ENCODE data around the gene C2CD4D. TPM values are rescaled to one million over a fixed set of nuclear protein-coding genes. Genes with fewer than 3 reads are reported as not detected.

Gene C2CD4D
- total RNA-seq, 1 donor from 2014 or later, result not detected

DNA sequence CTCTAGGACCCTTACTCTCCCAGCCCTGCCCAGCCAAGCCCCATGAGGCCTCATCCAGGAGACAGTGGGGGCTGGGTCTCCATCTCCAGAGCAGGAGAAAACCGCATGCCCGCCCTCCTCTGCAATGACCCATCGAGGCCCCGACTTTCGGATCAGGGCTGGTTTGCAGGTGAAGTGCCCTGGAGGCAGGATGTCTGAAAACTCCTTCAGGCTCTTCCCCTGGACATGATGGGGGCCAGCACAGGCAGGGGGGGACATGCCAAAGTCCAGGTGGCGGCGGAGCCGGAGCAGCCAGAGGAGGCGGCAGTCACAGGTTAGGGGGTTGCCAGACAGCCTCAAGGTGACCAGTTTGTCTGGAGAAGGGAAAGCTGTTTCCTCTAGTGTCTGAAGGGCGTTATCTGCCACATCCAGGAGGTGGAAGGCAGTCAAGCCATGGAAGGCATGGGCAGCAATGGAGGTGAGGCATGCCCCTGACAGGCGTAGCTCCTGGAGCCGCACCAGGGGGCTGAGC lies 38.3 kb downstream of the C2CD4D start:
- TF ChIP-seq, protein P1, sequence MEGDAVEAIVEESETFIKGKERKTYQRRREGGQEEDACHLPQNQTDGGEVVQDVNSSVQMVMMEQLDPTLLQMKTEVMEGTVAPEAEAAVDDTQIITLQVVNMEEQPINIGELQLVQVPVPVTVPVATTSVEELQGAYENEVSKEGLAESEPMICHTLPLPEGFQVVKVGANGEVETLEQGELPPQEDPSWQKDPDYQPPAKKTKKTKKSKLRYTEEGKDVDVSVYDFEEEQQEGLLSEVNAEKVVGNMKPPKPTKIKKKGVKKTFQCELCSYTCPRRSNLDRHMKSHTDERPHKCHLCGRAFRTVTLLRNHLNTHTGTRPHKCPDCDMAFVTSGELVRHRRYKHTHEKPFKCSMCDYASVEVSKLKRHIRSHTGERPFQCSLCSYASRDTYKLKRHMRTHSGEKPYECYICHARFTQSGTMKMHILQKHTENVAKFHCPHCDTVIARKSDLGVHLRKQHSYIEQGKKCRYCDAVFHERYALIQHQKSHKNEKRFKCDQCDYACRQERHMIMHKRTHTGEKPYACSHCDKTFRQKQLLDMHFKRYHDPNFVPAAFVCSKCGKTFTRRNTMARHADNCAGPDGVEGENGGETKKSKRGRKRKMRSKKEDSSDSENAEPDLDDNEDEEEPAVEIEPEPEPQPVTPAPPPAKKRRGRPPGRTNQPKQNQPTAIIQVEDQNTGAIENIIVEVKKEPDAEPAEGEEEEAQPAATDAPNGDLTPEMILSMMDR (IDR thresholded peaks at IDR 0.05), result no peak
- no peaks in the 10 kb centered on the region for H3K9me3 Mint-ChIP-seq (ENCODE audit: unreplicated experiment)
- DNase-seq (ENCODE audit: extremely low spot score, unreplicated experiment), result peak; percentile 76

GRCh38 chr1:151800830-151801229 lies 38.8 kb downstream of the C2CD4D start:
- TF ChIP-seq, protein P1 (IDR thresholded peaks at IDR 0.05), result no peak
- H3K9me3 Mint-ChIP-seq (ENCODE audit: unreplicated experiment), result no peaks in the 10 kb centered on the region
- H3K27ac Mint-ChIP-seq (ENCODE audit: unreplicated experiment), result no peak overlapping the region
- no peaks in the 10 kb centered on the region for H3K4me1 Mint-ChIP-seq (ENCODE audit: unreplicated experiment)
- H3K4me3 Mint-ChIP-seq (ENCODE audit: unreplicated experiment), result no peak overlapping the region
- DNase-seq (ENCODE audit: extremely low spot score, unreplicated experiment), result no peak
- no peaks in the 10 kb centered on the region for H3K36me3 Mint-ChIP-seq (ENCODE audit: unreplicated experiment)
- H3K27me3 Mint-ChIP-seq (ENCODE audit: unreplicated experiment), result peaks cover 52% of the 10 kb centered on the region

More for the DNA sequence above, 38.3 kb downstream of the C2CD4D start:
- Mint-ChIP-seq H3K27me3 (ENCODE audit: unreplicated experiment) (peaks cover 56% of the 10 kb centered on the region), H3K4me1 (ENCODE audit: unreplicated experiment) (no peaks in the 10 kb centered on the region), H3K36me3 (ENCODE audit: unreplicated experiment) (no peaks in the 10 kb centered on the region), H3K27ac (ENCODE audit: unreplicated experiment) (no peak overlapping the region), H3K4me3 (ENCODE audit: unreplicated experiment) (no peak overlapping the region)

DNA sequence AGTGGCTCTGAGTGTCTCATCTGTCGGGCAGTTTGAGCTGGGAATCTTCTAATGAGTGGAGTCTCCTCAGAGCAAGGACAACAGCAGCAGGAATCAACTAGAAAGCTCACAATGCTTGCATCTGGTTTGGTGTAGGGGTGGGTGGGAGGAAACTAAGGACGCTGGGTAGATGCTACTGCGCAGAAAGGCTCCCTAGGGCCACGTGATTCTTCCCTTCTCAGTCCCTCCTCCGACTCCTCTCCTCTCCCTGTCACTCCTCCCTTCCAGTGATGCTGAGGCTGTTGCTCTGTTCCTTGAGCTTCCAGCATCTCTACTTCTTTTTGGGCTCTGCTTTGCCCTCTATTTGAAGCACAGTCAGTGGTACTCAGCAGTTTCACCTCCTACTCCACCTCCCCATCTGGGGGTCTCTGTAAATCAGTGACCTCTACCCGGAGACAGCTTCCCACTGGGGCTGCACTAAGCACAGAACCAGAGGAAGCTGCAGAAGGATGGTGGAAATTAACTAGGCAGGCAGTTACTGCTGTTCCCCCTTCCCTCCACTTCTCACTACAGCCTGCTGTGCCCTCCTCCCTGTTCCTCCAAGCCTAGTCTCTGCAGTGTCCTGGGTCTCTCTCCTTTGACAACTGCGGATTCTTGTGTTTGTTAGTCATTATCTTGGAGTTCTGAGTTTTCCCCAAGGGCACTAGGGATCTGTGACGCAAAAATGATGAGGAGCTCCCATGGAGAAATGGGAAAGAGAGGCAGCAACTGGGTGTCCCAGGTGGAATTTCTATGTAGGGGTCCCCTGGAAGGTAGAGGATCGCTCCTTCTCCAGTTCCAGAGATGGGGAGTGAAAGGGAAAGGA lies 40.2 kb downstream of the C2CD4D start:
- Mint-ChIP-seq H3K27ac (ENCODE audit: unreplicated experiment) (no peak overlapping the region), H3K36me3 (ENCODE audit: unreplicated experiment) (no peaks in the 10 kb centered on the region), H3K27me3 (ENCODE audit: unreplicated experiment) (peaks cover 38% of the 10 kb centered on the region)

DNA sequence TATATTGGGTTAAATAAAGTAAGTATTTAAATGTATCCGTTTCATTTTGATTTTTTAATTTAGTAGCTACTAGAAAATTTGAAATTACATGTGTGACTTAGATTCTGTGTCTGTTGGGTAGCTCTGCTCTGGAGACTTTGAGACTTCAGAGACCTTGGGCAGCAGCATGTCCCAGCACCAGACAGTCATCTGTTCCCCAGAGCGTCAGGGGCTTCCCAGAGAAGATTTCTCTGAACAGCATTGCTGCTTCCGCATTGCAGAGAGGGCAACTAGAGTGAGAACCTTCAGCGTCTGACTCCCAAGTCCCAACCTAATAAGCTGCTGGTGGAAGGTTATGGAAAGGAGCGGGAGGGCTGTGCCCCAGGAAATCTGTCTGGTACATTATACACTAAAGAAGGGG lies 41.0 kb downstream of the C2CD4D start:
- no peaks in the 10 kb centered on the region for H3K4me1 Mint-ChIP-seq (ENCODE audit: unreplicated experiment)
- H3K4me3 Mint-ChIP-seq (ENCODE audit: unreplicated experiment), result no peak overlapping the region
- DNase-seq (ENCODE audit: extremely low spot score, unreplicated experiment), result no peak
- TF ChIP-seq, protein P1 (IDR thresholded peaks at IDR 0.05), result no peak
- H3K27ac Mint-ChIP-seq (ENCODE audit: unreplicated experiment), result no peak overlapping the region
- peaks cover 31% of the 10 kb centered on the region for H3K27me3 Mint-ChIP-seq (ENCODE audit: unreplicated experiment)
- no peaks in the 10 kb centered on the region for H3K36me3 Mint-ChIP-seq (ENCODE audit: unreplicated experiment)
- no peaks in the 10 kb centered on the region for H3K9me3 Mint-ChIP-seq (ENCODE audit: unreplicated experiment)

More for the DNA sequence above, 40.2 kb downstream of the C2CD4D start:
- TF ChIP-seq, protein P1 (IDR thresholded peaks at IDR 0.05), result no peak
- no peaks in the 10 kb centered on the region for H3K4me1 Mint-ChIP-seq (ENCODE audit: unreplicated experiment)
- no peak overlapping the region for H3K4me3 Mint-ChIP-seq (ENCODE audit: unreplicated experiment)
- DNase-seq (ENCODE audit: extremely low spot score, unreplicated experiment), result no peak
- no peaks in the 10 kb centered on the region for H3K9me3 Mint-ChIP-seq (ENCODE audit: unreplicated experiment)

GRCh38 chr1:151790940-151791651 lies 48.5 kb downstream of the C2CD4D start:
- H3K36me3 Mint-ChIP-seq (ENCODE audit: unreplicated experiment), result no peaks in the 10 kb centered on the region
- peak overlapping the region; percentile 95 for H3K4me3 Mint-ChIP-seq (ENCODE audit: unreplicated experiment)
- H3K27ac Mint-ChIP-seq (ENCODE audit: unreplicated experiment), result peak overlapping the region; percentile 72
- no peak for DNase-seq (ENCODE audit: extremely low spot score, unreplicated experiment)
- H3K4me1 Mint-ChIP-seq (ENCODE audit: unreplicated experiment), result peaks cover 14% of the 10 kb centered on the region
- H3K9me3 Mint-ChIP-seq (ENCODE audit: unreplicated experiment), result no peaks in the 10 kb centered on the region
- peaks cover 5% of the 10 kb centered on the region for H3K27me3 Mint-ChIP-seq (ENCODE audit: unreplicated experiment)
- TF ChIP-seq, protein P1 (IDR thresholded peaks at IDR 0.05), result no peak

Data from osteocyte (in vitro differentiated cells).